HUES6 (cell line): ENCODE results near the gene PLSCR1.

Experiments used
- H3K27ac ChIP-seq: 2 replicates; pipeline ENCODE4 v1.7.0; 2013; ENCODE audit warnings: low read depth, mild to moderate bottlenecking, low read length, inconsistent platforms
- H3K27me3 ChIP-seq: 2 replicates; pipeline ENCODE4 v1.6.1; 2013; ENCODE audit warnings: low read length; ENCODE audit not compliant: control insufficient read depth, insufficient read depth
- H3K36me3 ChIP-seq: 2 replicates; pipeline ENCODE4 v1.6.1; 2013; ENCODE audit warnings: low read length; ENCODE audit not compliant: control insufficient read depth, insufficient read depth
- H3K4me1 ChIP-seq: 2 replicates; pipeline ENCODE4 v1.6.1; 2013; ENCODE audit warnings: low read length; ENCODE audit not compliant: control insufficient read depth, insufficient read depth
- H3K4me3 ChIP-seq: 2 replicates; pipeline ENCODE4 v1.5.1; 2013; ENCODE audit warnings: low read depth, low read length
- H3K9ac ChIP-seq: one replicate; pipeline ENCODE4 v1.6.1; 2013; ENCODE audit warnings: mild to moderate bottlenecking, low read length
- H3K9me3 ChIP-seq: 2 replicates; pipeline ENCODE4 v1.6.1; 2013; ENCODE audit warnings: low read depth, low read length; ENCODE audit not compliant: control insufficient read depth, insufficient read depth

PLSCR1 gene

GRCh38 chr3:146569314-146569713 lies 24.9 kb upstream of the PLSCR1 start:
- Histone ChIP-seq H3K27ac (no peak overlapping the region), H3K9ac (no peak overlapping the region), H3K4me1 (peaks cover 4% of the 10 kb centered on the region; the same call in 1 of the 2 replicates), H3K36me3 (no peaks in the 10 kb centered on the region), H3K27me3 (no peaks in the 10 kb centered on the region), H3K4me3 (no peak overlapping the region), H3K9me3 (no peaks in the 10 kb centered on the region)

DNA sequence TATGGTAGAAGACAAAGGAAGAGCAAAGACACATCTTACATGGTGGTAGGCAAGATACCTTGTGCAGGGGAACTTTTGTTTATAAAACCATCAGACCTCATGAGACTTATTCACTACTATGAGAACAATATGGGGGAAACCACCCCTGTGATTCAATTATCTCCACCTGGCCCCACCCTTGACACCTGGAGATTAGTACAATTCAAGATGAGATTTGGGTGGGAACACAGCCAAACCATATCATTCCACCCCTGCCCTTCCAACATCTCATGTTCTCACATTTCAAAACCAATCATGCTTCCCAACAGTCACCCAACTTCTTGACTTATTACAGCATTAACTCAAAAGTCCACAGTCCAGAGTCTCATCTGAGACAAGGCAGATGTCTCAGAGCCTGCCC lies 21.7 kb upstream of the PLSCR1 start:
- Histone ChIP-seq H3K4me1 (peaks cover 4% of the 10 kb centered on the region; the same call in 1 of the 2 replicates), H3K36me3 (no peaks in the 10 kb centered on the region), H3K4me3 (no peak overlapping the region), H3K9ac (no peak overlapping the region), H3K27ac (no peak overlapping the region), H3K27me3 (no peaks in the 10 kb centered on the region), H3K9me3 (peaks cover 3% of the 10 kb centered on the region; the same call in 1 of the 2 replicates)

DNA sequence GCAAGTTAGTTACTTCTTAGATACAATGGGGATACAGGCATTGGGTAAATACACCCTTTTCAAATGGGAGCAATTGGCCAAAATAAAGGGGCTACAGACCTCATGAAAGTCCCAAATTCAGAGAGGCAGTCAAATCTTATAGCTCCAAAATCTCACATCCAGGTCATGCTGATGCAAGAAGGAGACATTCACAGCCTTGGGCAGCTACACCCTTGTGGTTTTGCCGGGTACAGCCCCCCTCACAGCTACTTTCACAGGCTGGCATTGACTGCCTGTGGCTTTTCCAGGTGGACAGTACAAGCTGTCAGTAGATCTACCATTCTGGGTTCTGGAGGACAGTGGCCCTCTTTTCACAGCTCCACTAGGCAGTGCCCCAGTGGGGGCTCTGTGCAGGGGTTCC lies 17.5 kb upstream of the PLSCR1 start:
- H3K9ac ChIP-seq: no peak overlapping the region
- H3K4me1 ChIP-seq: no peaks in the 10 kb centered on the region
- H3K4me3 ChIP-seq: no peak overlapping the region
- H3K36me3 ChIP-seq: no peaks in the 10 kb centered on the region
- no peak overlapping the region for H3K27ac ChIP-seq
- H3K27me3 ChIP-seq: no peaks in the 10 kb centered on the region
- peaks cover 15% of the 10 kb centered on the region for H3K9me3 ChIP-seq

- H3K36me3 ChIP-seq: no peaks in the 10 kb centered on the region
- H3K9me3 ChIP-seq: peaks cover 16% of the 10 kb centered on the region
- no peak overlapping the region for H3K9ac ChIP-seq
- no peaks in the 10 kb centered on the region for H3K4me1 ChIP-seq
- H3K27ac ChIP-seq: no peak overlapping the region
- no peak overlapping the region for H3K4me3 ChIP-seq
- no peaks in the 10 kb centered on the region for H3K27me3 ChIP-seq
Observed at GRCh38 chr3:146561463-146561862, 17.1 kb upstream of the PLSCR1 start.

DNA sequence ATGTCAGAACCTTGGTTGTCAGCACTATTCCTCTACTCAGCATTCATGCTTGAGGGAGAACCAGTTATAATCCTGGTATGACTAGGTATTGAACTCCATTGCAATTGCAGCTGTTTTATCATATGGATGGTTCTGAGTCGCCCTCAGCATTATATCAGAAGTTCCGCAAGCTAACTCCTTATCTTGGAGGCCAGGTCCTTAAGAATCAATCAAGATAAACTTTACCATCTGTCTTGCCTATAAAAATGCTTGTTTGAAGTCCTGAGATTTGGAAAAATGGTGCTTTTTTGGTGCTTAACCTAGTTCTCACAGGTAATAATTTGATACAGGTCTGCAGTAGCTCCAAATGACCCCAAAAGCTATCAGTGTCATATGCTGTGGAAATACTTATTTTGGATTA lies 16.3 kb upstream of the PLSCR1 start:
- Histone ChIP-seq H3K9ac (no peak overlapping the region), H3K27me3 (no peaks in the 10 kb centered on the region), H3K4me3 (no peak overlapping the region), H3K27ac (no peak overlapping the region), H3K4me1 (no peaks in the 10 kb centered on the region), H3K9me3 (peaks cover 22% of the 10 kb centered on the region), H3K36me3 (no peaks in the 10 kb centered on the region)

DNA sequence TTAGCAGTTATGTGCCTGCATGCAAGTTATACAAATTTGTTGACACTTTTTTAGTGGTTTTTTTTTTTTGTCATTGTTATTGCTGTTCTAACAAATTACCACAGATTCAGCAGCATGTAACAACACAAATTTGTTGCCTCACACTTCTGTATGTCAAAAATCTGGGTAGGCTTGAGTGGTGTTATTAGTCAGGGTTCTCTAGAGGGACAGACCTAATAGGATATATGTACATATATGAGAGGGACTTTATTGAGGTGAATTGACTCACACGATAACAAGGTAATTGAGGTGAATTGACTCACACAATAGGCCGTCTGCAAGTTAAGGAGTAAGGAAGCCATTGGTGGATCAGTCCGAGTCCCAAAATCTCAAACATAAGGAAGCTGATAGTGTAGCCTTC lies 15.0 kb upstream of the PLSCR1 start:
- no peak overlapping the region for H3K9ac ChIP-seq
- H3K4me1 ChIP-seq: no peaks in the 10 kb centered on the region
- H3K27ac ChIP-seq: no peak overlapping the region
- no peaks in the 10 kb centered on the region for H3K27me3 ChIP-seq
- no peaks in the 10 kb centered on the region for H3K36me3 ChIP-seq
- H3K9me3 ChIP-seq: peaks cover 27% of the 10 kb centered on the region
- no peak overlapping the region for H3K4me3 ChIP-seq

DNA sequence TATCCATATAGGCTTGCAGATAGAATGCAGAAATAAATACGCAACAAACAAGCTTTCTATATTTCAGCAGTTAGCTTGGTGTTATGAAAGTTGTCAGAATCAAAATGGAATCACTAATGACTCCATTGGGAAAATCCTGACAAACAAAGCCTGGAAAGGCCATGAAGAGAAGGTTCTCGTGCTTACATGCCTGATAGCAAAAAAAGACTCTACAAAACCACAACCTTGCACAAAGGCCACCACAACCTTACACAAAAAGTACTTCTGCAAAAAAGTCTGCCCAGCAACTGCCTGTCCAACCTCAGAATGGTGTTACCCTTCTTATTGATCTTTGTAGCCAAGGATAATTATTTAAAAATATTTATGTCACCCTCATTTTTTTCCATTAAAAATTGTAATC lies 14.4 kb upstream of the PLSCR1 start:
- Histone ChIP-seq H3K27me3 (no peaks in the 10 kb centered on the region), H3K27ac (no peak overlapping the region), H3K4me3 (no peak overlapping the region), H3K4me1 (no peaks in the 10 kb centered on the region), H3K9ac (no peak overlapping the region), H3K36me3 (no peaks in the 10 kb centered on the region), H3K9me3 (peaks cover 27% of the 10 kb centered on the region)

- Histone ChIP-seq H3K4me1 (no peaks in the 10 kb centered on the region), H3K27ac (no peak overlapping the region), H3K4me3 (no peak overlapping the region), H3K36me3 (no peaks in the 10 kb centered on the region), H3K27me3 (no peaks in the 10 kb centered on the region), H3K9me3 (peaks cover 27% of the 10 kb centered on the region), H3K9ac (no peak overlapping the region)
Observed at GRCh38 chr3:146557745-146558144, 13.3 kb upstream of the PLSCR1 start.

- Histone ChIP-seq H3K9ac (no peak overlapping the region), H3K27me3 (no peaks in the 10 kb centered on the region), H3K9me3 (peaks cover 24% of the 10 kb centered on the region), H3K4me1 (peaks cover 5% of the 10 kb centered on the region; the same call in 1 of the 2 replicates), H3K27ac (no peak overlapping the region), H3K4me3 (no peak overlapping the region), H3K36me3 (no peaks in the 10 kb centered on the region)
Observed at GRCh38 chr3:146555311-146555710, 10.9 kb upstream of the PLSCR1 start.

DNA sequence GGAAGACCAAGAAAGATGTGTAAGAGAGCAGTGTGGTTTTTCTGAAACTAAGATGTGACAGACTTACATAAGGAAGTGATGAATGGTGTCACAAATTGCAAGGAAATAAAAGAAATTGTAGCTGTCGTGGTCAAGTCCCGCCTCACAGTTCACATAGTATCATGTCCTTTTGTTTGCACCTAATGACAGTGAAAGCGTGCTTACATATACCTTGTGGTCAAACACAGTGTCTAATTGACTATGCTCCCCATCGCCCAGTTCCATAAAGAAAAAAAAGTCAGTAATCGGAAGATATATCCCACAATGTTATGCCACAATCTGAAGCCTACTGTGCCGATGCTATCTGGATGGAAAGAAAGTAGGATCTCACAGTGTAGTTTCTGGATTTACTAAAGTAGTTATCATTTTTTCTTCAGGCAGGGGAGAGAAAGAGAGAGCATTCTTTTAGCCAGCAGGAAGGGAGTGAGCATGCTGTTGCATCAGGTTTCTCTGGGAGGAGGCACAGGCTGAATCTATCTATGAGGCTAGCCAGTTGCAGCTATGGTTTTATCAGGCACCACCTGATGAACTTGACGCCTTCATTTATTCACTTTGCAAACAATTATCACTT lies 9.8 kb upstream of the PLSCR1 start:
- H3K9ac ChIP-seq: no peak overlapping the region
- no peaks in the 10 kb centered on the region for H3K27me3 ChIP-seq
- H3K9me3 ChIP-seq: peaks cover 22% of the 10 kb centered on the region
- H3K4me1 ChIP-seq: peaks cover 13% of the 10 kb centered on the region; the same call in 1 of the 2 replicates
- H3K4me3 ChIP-seq: no peak overlapping the region
- H3K36me3 ChIP-seq: no peaks in the 10 kb centered on the region
- H3K27ac ChIP-seq: no peak overlapping the region

GRCh38 chr3:146550743-146551510 lies 6.5 kb upstream of the PLSCR1 start:
- Histone ChIP-seq H3K36me3 (no peaks in the 10 kb centered on the region), H3K4me3 (no peak overlapping the region), H3K27me3 (no peaks in the 10 kb centered on the region), H3K4me1 (peaks cover 14% of the 10 kb centered on the region; the same call in 1 of the 2 replicates), H3K9ac (no peak overlapping the region), H3K9me3 (peaks cover 7% of the 10 kb centered on the region; the same call in 1 of the 2 replicates), H3K27ac (no peak overlapping the region)
